Effector memory CD8-positive, alpha-beta T cell (primary cell): ENCODE data around the gene UTP3.
A peak's percentile ranks its signal among the peaks of the same experiment; 100 is the strongest.
"Not testable (repeated sequence)": the region's sequence is repeated elsewhere in the genome, so short reads cannot be mapped to it uniquely, and the experiment has no call there.

ENCODE experiments used
- ATAC-seq: fragments of 150-1000 bp; cut with Tn5 transposase; replicated peaks from 2 replicates; pipeline ENCODE4 v1.10.0; 2021; ENCODE audit warnings: mild to moderate bottlenecking, moderate library complexity
- DNase-seq, 3 experiments: peaks; one replicate each; pipeline ENCODE4 v3.0.0; 2021
- H3K27ac Mint-ChIP-seq, 2 donors: one replicate each; pipeline ENCODE4 v1.8.0; 2022; ENCODE audit warnings: mild to moderate bottlenecking in 2 of 2, mixed read lengths in 2 of 2, moderate library complexity in 2 of 2
- H3K27me3 Mint-ChIP-seq, 2 donors: one replicate each; pipeline ENCODE4 v1.8.0; 2022; ENCODE audit warnings: mixed read lengths in 2 of 2
- H3K36me3 Mint-ChIP-seq: one replicate; pipeline ENCODE4 v1.8.0; 2022; ENCODE audit warnings: mild to moderate bottlenecking, moderate library complexity, mixed read lengths; ENCODE audit not compliant: insufficient read depth
- H3K4me1 Mint-ChIP-seq, 2 donors: one replicate each; pipeline ENCODE4 v1.8.0; 2022; ENCODE audit warnings: low read depth in 2 of 2, mixed read lengths in 2 of 2
- H3K4me3 Mint-ChIP-seq, 2 donors: one replicate each; pipeline ENCODE4 v1.8.0; 2022; ENCODE audit warnings: mild to moderate bottlenecking in 2 of 2, mixed read lengths in 2 of 2, moderate library complexity in 2 of 2
- H3K9me3 Mint-ChIP-seq, 2 donors: one replicate each; pipeline ENCODE4 v1.8.0; 2022; ENCODE audit warnings: mixed read lengths in 2 of 2

UTP3 gene

GRCh38 chr4:70713453-70714078, 25.2 kb downstream of the UTP3 start:
- no peaks in the 10 kb centered on the region for H3K9me3 Mint-ChIP-seq
- no peak overlapping the region for H3K4me3 Mint-ChIP-seq
- no peak for DNase-seq
- ATAC-seq, result peak; percentile 26
- peaks cover 10 to 12% of the 10 kb centered on the region in 2 donors for H3K4me1 Mint-ChIP-seq
- H3K36me3 Mint-ChIP-seq, result peaks cover 3% of the 10 kb centered on the region
- no peaks in the 10 kb centered on the region for H3K27me3 Mint-ChIP-seq
- H3K27ac Mint-ChIP-seq, result no peak overlapping the region

GRCh38 chr4:70714079-70714887, 26.0 kb downstream of the UTP3 start:
- no peak overlapping the region for H3K27ac Mint-ChIP-seq

DNA sequence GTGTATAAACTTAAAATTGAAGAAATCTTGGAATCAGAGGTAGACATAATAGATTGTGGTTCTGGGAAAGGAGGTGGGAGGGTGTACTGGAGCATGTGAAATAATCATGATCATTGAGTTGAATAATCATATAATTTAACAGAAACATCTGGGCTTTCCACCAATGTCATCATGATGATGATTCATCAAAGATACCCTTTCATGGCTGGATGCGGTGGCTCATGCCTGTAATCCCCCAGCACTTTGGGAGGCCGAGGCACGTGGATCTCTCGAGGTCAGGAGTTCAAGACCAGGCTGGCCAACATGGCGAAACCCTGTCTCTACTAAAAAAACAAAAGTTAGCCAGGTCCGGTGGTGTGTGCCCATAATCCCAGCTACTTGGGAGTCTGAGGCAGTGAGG, 26.8 kb downstream of the UTP3 start:
- no peak overlapping the region for H3K4me3 Mint-ChIP-seq
- ATAC-seq, result no peak
- DNase-seq, result no peak

More at GRCh38 chr4:70714079-70714887, 26.0 kb downstream of the UTP3 start:
- Mint-ChIP-seq H3K36me3 (peaks cover 3% of the 10 kb centered on the region), H3K4me1 (peaks cover 10 to 12% of the 10 kb centered on the region in 2 donors), H3K4me3 (no peak overlapping the region), H3K27me3 (no peaks in the 10 kb centered on the region), H3K9me3 (no peaks in the 10 kb centered on the region)
- ATAC-seq (no peak), DNase-seq (no peak)

GRCh38 chr4:70718811-70719604, 30.7 kb downstream of the UTP3 start:
- H3K4me3 Mint-ChIP-seq, result no peak overlapping the region
- peaks cover 9% of the 10 kb centered on the region for H3K36me3 Mint-ChIP-seq
- no peak for ATAC-seq
- H3K27ac Mint-ChIP-seq, result no peak overlapping the region
- DNase-seq, result no peak
- H3K27me3 Mint-ChIP-seq, result no peaks in the 10 kb centered on the region
- peaks cover 10 to 16% of the 10 kb centered on the region in 2 donors for H3K4me1 Mint-ChIP-seq
- H3K9me3 Mint-ChIP-seq, result no peaks in the 10 kb centered on the region

More for the DNA sequence above, 26.8 kb downstream of the UTP3 start:
- Mint-ChIP-seq H3K27me3 (no peaks in the 10 kb centered on the region), H3K27ac (no peak overlapping the region), H3K36me3 (peaks cover 3% of the 10 kb centered on the region), H3K4me1 (peaks cover 10 to 12% of the 10 kb centered on the region in 2 donors), H3K9me3 (no peaks in the 10 kb centered on the region)

GRCh38 chr4:70721747-70722146, 33.4 kb downstream of the UTP3 start, which contains the start of gene RUFY3:
RUFY3 (plus strand) TSS chr4:70721964; CDS start chr4:70722574, 610 bp downstream.
- no peak for DNase-seq
- H3K27ac Mint-ChIP-seq, result peak within 1 kb of the TSS; percentile 32 to 64
- no peak for ATAC-seq
- H3K4me1 Mint-ChIP-seq, result peaks cover 4 to 11% of the 10 kb centered on the region in 2 donors
- H3K9me3 Mint-ChIP-seq, result no peaks in the 10 kb centered on the region
- H3K27me3 Mint-ChIP-seq, result no peaks in the 10 kb centered on the region
- peaks cover 6% of the 10 kb centered on the region for H3K36me3 Mint-ChIP-seq
- H3K4me3 Mint-ChIP-seq, result peak within 1 kb of the TSS in 1 of 2 donors; percentile 16

DNA sequence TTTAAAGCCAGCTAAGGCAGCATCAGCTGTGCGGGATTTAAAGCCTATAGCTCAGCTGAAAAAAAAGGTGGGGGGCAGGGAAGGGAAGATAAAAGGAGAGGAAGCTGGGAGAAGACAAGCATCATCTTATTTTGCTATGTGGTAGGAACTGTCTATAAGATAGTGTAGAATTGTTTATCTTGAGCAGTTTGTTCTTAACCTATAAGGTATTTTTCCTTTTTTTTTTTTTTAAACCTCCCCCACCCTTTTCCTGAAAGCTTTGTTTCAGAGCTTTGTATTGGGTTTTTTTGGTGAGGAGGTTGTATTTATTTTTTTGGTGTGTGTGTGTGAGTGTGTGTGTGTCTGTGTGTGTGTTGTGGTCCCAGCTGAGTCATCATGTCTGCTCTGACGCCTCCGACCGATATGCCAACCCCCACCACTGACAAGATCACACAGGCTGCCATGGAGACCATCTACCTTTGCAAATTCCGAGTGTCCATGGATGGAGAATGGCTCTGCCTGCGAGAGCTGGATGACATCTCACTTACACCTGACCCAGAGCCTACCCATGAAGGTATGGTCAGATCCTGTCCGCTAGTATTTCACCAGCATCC, 34.0 kb downstream of the UTP3 start:
- DNase-seq (no peak), ATAC-seq (peak; percentile 82)
- Mint-ChIP-seq H3K27ac (peak overlapping the region; percentile 32 to 64), H3K36me3 (peaks cover 6% of the 10 kb centered on the region), H3K9me3 (no peaks in the 10 kb centered on the region), H3K4me1 (peaks cover 4 to 9% of the 10 kb centered on the region in 2 donors), H3K4me3 (peak overlapping the region in 1 of 2 donors; percentile 16), H3K27me3 (no peaks in the 10 kb centered on the region)

- H3K4me3 Mint-ChIP-seq, result no peak overlapping the region
- H3K27me3 Mint-ChIP-seq, result no peaks in the 10 kb centered on the region
- peaks cover 4 to 6% of the 10 kb centered on the region in 2 donors for H3K4me1 Mint-ChIP-seq
- H3K27ac Mint-ChIP-seq, result no peak overlapping the region
- DNase-seq (no peak), ATAC-seq (no peak)
- H3K9me3 Mint-ChIP-seq, result no peaks in the 10 kb centered on the region
- peaks cover 6% of the 10 kb centered on the region for H3K36me3 Mint-ChIP-seq
Measured at GRCh38 chr4:70724463-70724862, 36.1 kb downstream of the UTP3 start.

GRCh38 chr4:70725633-70726032, 37.3 kb downstream of the UTP3 start:
- Mint-ChIP-seq H3K4me1 (peaks cover 4 to 6% of the 10 kb centered on the region in 2 donors), H3K9me3 (no peaks in the 10 kb centered on the region), H3K36me3 (peaks cover 6% of the 10 kb centered on the region), H3K27me3 (no peaks in the 10 kb centered on the region), H3K4me3 (no peak overlapping the region), H3K27ac (no peak overlapping the region)
- no peak for DNase-seq
- no peak for ATAC-seq

DNA sequence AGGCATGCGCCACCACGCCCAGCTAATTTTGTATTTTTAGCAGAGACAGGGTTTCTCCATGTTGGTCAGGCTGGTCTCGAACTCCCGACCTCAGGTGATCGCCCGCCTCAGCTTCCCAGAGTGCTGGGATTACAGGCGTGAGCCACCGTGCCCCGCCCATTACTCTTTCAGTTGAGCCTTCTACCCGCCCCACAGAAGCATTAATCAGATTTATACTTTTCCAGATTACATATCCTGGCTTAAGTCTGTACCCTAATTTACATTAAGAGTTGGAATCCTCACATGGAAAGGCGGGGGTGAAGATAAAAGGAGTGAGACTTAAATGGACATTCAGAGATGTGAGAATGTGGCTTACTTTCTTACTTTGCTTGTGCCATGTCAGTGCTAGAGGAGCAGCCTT, 38.2 kb downstream of the UTP3 start:
- not testable (repeated sequence) for H3K4me3 Mint-ChIP-seq, H3K9me3 Mint-ChIP-seq, H3K4me1 Mint-ChIP-seq, H3K27me3 Mint-ChIP-seq, H3K27ac Mint-ChIP-seq, ATAC-seq, DNase-seq, H3K36me3 Mint-ChIP-seq

GRCh38 chr4:70728091-70728490, 39.8 kb downstream of the UTP3 start:
- H3K36me3 Mint-ChIP-seq, result no peaks in the 10 kb centered on the region
- H3K27ac Mint-ChIP-seq, result no peak overlapping the region
- no peak overlapping the region for H3K4me3 Mint-ChIP-seq
- ATAC-seq (no peak), DNase-seq (no peak)
- no peaks in the 10 kb centered on the region for H3K4me1 Mint-ChIP-seq
- no peaks in the 10 kb centered on the region for H3K27me3 Mint-ChIP-seq
- no peaks in the 10 kb centered on the region for H3K9me3 Mint-ChIP-seq

DNA sequence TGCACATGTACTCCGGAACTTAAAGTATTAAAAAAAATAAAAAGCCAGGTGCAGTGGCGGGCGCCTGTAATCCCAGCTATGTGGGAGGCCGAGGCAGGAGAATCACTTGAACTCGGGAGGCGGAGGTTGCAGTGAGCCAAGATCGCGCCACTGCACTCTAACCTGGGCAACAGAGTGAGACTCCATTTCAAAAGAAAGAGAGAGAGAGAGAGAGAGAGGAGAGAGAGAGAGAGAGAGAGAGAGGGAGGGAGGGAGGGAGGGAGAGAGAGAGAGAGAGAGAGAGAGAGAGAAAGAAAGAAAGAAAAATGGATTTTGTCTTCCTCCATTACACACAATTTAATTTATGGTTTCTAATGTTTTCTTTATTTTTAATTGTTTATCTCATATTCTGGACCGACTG, 44.5 kb downstream of the UTP3 start:
- H3K4me3 Mint-ChIP-seq, H3K27me3 Mint-ChIP-seq, ATAC-seq, DNase-seq, H3K36me3 Mint-ChIP-seq, H3K9me3 Mint-ChIP-seq: not testable (repeated sequence)
- H3K27ac Mint-ChIP-seq, result peak overlapping the region; percentile 44 to 92
- peaks cover 20 to 34% of the 10 kb centered on the region in 2 donors for H3K4me1 Mint-ChIP-seq

- Mint-ChIP-seq H3K27me3 (no peaks in the 10 kb centered on the region), H3K4me1 (peaks cover 20 to 34% of the 10 kb centered on the region in 2 donors)
Measured at GRCh38 chr4:70734168-70734954, 46.0 kb downstream of the UTP3 start.

More at GRCh38 chr4:70734168-70734954, 46.0 kb downstream of the UTP3 start:
- Mint-ChIP-seq H3K27ac (peak overlapping the region; percentile 73 to 79), H3K9me3 (no peaks in the 10 kb centered on the region), H3K36me3 (peaks cover 4% of the 10 kb centered on the region), H3K4me3 (peak overlapping the region; percentile 74)
- ATAC-seq, result peak; percentile 93
- DNase-seq, result peak; percentile 17 to 32 (median 22)
